Choroid plexus epithelial cell (primary cell): Measurements from ENCODE around the gene CYP46A1.
A peak's percentile ranks its signal among the peaks of the same experiment; 100 is the strongest.

Experiments
- DNase-seq: peaks from one replicate; pipeline ENCODE4 v3.0.0-alpha.2; 2010; ENCODE audit warnings: low read depth
- H3K4me3 ChIP-seq: 2 replicates; pipeline ENCODE4 v1.5.1; 2011; ENCODE audit warnings: low read depth, mild to moderate bottlenecking, control low read depth, low read length, moderate library complexity
- CTCF ChIP-seq: conservative IDR thresholded peaks from 2 replicates; pipeline ENCODE4 v1.5.1; 2011; ENCODE audit warnings: low read depth, mild to moderate bottlenecking, control low read depth, inconsistent platforms, low read length, moderate library complexity

Gene CYP46A1

GRCh38 chr14:99742074-99742473, 58.0 kb downstream of the CYP46A1 start:
- DNase-seq = no peak
- TF ChIP-seq CTCF = no peak
- no peak overlapping the region for H3K4me3 ChIP-seq

- H3K4me3 ChIP-seq = no peak overlapping the region
- no peak for DNase-seq
- TF ChIP-seq CTCF = no peak
These were observed 58.7 kb downstream of the CYP46A1 start for GRCh38 chr14:99742509-99743487.

- TF ChIP-seq CTCF = peak; percentile 21
- H3K4me3 ChIP-seq = no peak overlapping the region
- DNase-seq = peak; percentile 58
These were observed 60.2 kb downstream of the CYP46A1 start for GRCh38 chr14:99744199-99744872.

- H3K4me3 ChIP-seq = no peak overlapping the region
- TF ChIP-seq CTCF = no peak
- DNase-seq = no peak
These were observed 60.8 kb downstream of the CYP46A1 start for GRCh38 chr14:99744873-99745224.

GRCh38 chr14:99745307-99745951, 61.3 kb downstream of the CYP46A1 start:
- peak; percentile 67 for DNase-seq
- no peak overlapping the region for H3K4me3 ChIP-seq
- no peak for TF ChIP-seq CTCF

GRCh38 chr14:99747167-99747566, 63.1 kb downstream of the CYP46A1 start:
- no peak overlapping the region for H3K4me3 ChIP-seq
- no peak for DNase-seq
- no peak for TF ChIP-seq CTCF
